GM19023 (cell line): ENCODE measurements around the gene GRK5.
A peak's percentile ranks its signal among the peaks of the same experiment; 100 is the strongest.

Source experiments
- ATAC-seq: cut with Tn5 transposase; IDR thresholded peaks from one replicate; pipeline ENCODE4 v1.9.1; 2021; ENCODE audit warnings: mild to moderate bottlenecking, moderate library complexity; ENCODE audit not compliant: unreplicated experiment

The GRK5 gene

GRCh38 chr10:119415536-119416503 is 208.4 kb downstream of the GRK5 start:
- ATAC-seq, result no peak

- ATAC-seq, result peak; percentile 59
Measured at GRCh38 chr10:119416855-119417254, 209.5 kb downstream of the GRK5 start.

GRCh38 chr10:119417852-119418251 is 210.5 kb downstream of the GRK5 start:
- ATAC-seq, result no peak

- no peak for ATAC-seq
Measured at GRCh38 chr10:119418362-119418761, 211.0 kb downstream of the GRK5 start.

GRCh38 chr10:119419931-119420330 is 212.6 kb downstream of the GRK5 start:
- ATAC-seq, result no peak

- no peak for ATAC-seq
Measured at GRCh38 chr10:119420950-119421875, 213.8 kb downstream of the GRK5 start.

- no peak for ATAC-seq
Measured at GRCh38 chr10:119421891-119422681, 214.7 kb downstream of the GRK5 start.

GRCh38 chr10:119422682-119423509 is 215.5 kb downstream of the GRK5 start:
- no peak for ATAC-seq

GRCh38 chr10:119423510-119424257 is 216.3 kb downstream of the GRK5 start:
- ATAC-seq, result no peak

GRCh38 chr10:119424258-119424975 is 217.0 kb downstream of the GRK5 start:
- ATAC-seq, result no peak

GRCh38 chr10:119425102-119425880 is 217.9 kb downstream of the GRK5 start:
- no peak for ATAC-seq

GRCh38 chr10:119425881-119426170 is 218.5 kb downstream of the GRK5 start:
- no peak for ATAC-seq

- ATAC-seq, result no peak
Measured at GRCh38 chr10:119426699-119427098, 219.3 kb downstream of the GRK5 start.

- no peak for ATAC-seq
Measured at GRCh38 chr10:119427263-119427864, 220.0 kb downstream of the GRK5 start.

- ATAC-seq, result no peak
Measured at GRCh38 chr10:119428789-119429188, 221.4 kb downstream of the GRK5 start.

- ATAC-seq, result no peak
Measured at GRCh38 chr10:119429771-119430170, 222.4 kb downstream of the GRK5 start.

- no peak for ATAC-seq
Measured at GRCh38 chr10:119431034-119431772, 223.8 kb downstream of the GRK5 start.
